HCT116 (cell line): ENCODE results near the gene OLA1. TPM values are rescaled to one million over a fixed set of nuclear protein-coding genes. Genes with fewer than 3 reads are reported as not detected.

ENCODE experiments used
- ATAC-seq: fragments of 200-7000 bp; cut with Tn5 transposase; 2 replicates; pipeline ENCODE4 v1.9.1; 2020; ENCODE audit warnings: mild to moderate bottlenecking, moderate library complexity
- BruUV-seq: library from RNA; stranded (reverse); fragments of 400-500 nt; replicated peaks from 2 replicates; lab custom pipeline; 2021; lab: Mats Ljungman, UMichigan
- CTCF ChIA-PET: fragments of 300-600 bp; sonication (Branson Sonifier 250); formaldehyde crosslinking; loops from one replicate; lab custom pipeline; 2021; ENCODE audit warnings: antibody characterized with exemption; lab: Charles Lee
- POLR2A ChIA-PET: fragments of 300-600, 350-600 bp; sonication (Branson Sonifier 250); formaldehyde crosslinking; loops from one replicate; lab custom pipeline; 2021; ENCODE audit warnings: antibody characterized with exemption; lab: Charles Lee
- RAD21 ChIA-PET, 2 experiments: fragments of 300-600 bp; sonication (Branson Sonifier 250); formaldehyde crosslinking; loops; one replicate each; lab custom pipeline; 2023; ENCODE audit warnings: low total read pairs in 2 of 2; ENCODE audit not compliant: uncharacterized antibody in 2 of 2, unreplicated experiment in 2 of 2, low non-redundant PET in 1 of 2; lab: Charles Lee
- DNase-seq: peaks from one replicate; pipeline ENCODE4 v3.0.0-alpha.2; 2010; ENCODE audit warnings: low read depth, low spot score
- H2AFZ ChIP-seq: fragments of 200-600 bp; shearing (Covaris generic), sonication (generic); 2 replicates; pipeline ENCODE4 v1.6.1; 2017; ENCODE audit warnings: low read depth, mixed run types, mixed read lengths, antibody characterized with exemption, low read length; ENCODE audit not compliant: poor library complexity, severe bottlenecking
- H3K27ac ChIP-seq: 2 replicates; pipeline ENCODE4 v1.5.1; 2012; ENCODE audit warnings: low read depth, low read length
- H3K27me3 ChIP-seq: fragments of 200-600 bp; sonication (generic); 2 replicates; pipeline ENCODE4 v1.6.1; 2016; ENCODE audit warnings: mixed run types, low read length, mixed read lengths; ENCODE audit not compliant: insufficient read depth
- H3K36me3 ChIP-seq, 2 experiments: fragments of 200-500 bp in 1 of 2; fragments of 200-600 bp in 1 of 2; sonication (Bioruptor generic) in 1 of 2; sonication (generic) in 1 of 2; 2 replicates each; pipeline versions ENCODE4 v1.5.1 to v1.6.1; 2014 to 2016; ENCODE audit warnings: low read length in 2 of 2, inconsistent platforms in 1 of 2, mixed read lengths in 1 of 2, mixed run types in 1 of 2; ENCODE audit not compliant: insufficient read depth in 2 of 2, control insufficient read depth in 1 of 2
- H3K4me1 ChIP-seq, 2 experiments: fragments of 200-600 bp in 1 of 2; sonication (generic) in 1 of 2; 2 replicates each; pipeline versions ENCODE4 v1.5.1 to v1.6.1; 2012 to 2017; ENCODE audit warnings: low read length in 2 of 2, inconsistent platforms in 1 of 2, mild to moderate bottlenecking in 1 of 2, mixed read lengths in 1 of 2, mixed run types in 1 of 2, moderate library complexity in 1 of 2; ENCODE audit not compliant: insufficient read depth in 2 of 2, control insufficient read depth in 1 of 2
- H3K4me2 ChIP-seq: fragments of 200-600 bp; sonication (generic); 2 replicates; pipeline ENCODE4 v1.6.1; 2017; ENCODE audit warnings: mixed run types, low read length, mixed read lengths
- H3K4me3 ChIP-seq, 2 experiments: fragments of 200-600 bp in 1 of 2; sonication (generic) in 1 of 2; replicated peaks in 1 of 2; 2 replicates each; pipeline ENCODE4 v1.5.1; 2011 to 2016; ENCODE audit warnings: low read length in 2 of 2, control low read depth in 1 of 2, low read depth in 1 of 2, mild to moderate bottlenecking in 1 of 2, mixed read lengths in 1 of 2, mixed run types in 1 of 2
- H3K79me2 ChIP-seq: fragments of 200-600 bp; sonication (generic); 2 replicates; pipeline ENCODE4 v1.6.1; 2017; ENCODE audit warnings: mild to moderate bottlenecking, mixed run types, low read length, moderate library complexity, mixed read lengths; ENCODE audit not compliant: insufficient read depth
- H3K9ac ChIP-seq: fragments of 200-600 bp; sonication (generic); 2 replicates; pipeline ENCODE4 v1.6.1; 2016; ENCODE audit warnings: low read length, mixed read lengths
- H3K9me2 ChIP-seq: fragments of 200-600 bp; sonication (generic), shearing (Covaris generic); 2 replicates; pipeline ENCODE4 v1.6.1; 2017; ENCODE audit warnings: mixed run types, mild to moderate bottlenecking, moderate library complexity; ENCODE audit not compliant: insufficient read depth
- H3K9me3 ChIP-seq, 2 experiments: fragments of 200-500 bp in 1 of 2; fragments of 200-600 bp in 1 of 2; sonication (Bioruptor generic) in 1 of 2; sonication (generic) in 1 of 2; 2 replicates each; pipeline ENCODE4 v1.6.1; 2014 to 2017; ENCODE audit warnings: low read length in 2 of 2, mixed read lengths in 2 of 2, inconsistent platforms in 1 of 2, low read depth in 1 of 2, mild to moderate bottlenecking in 1 of 2, mixed run types in 1 of 2, moderate library complexity in 1 of 2; ENCODE audit not compliant: control insufficient read depth in 1 of 2, insufficient read depth in 1 of 2
- H4K20me1 ChIP-seq: fragments of 200-600 bp; sonication (generic), shearing (Covaris generic); 2 replicates; pipeline ENCODE4 v1.6.1; 2017; ENCODE audit warnings: mixed run types, mild to moderate bottlenecking, moderate library complexity; ENCODE audit not compliant: insufficient read depth
- CBX3 ChIP-seq: IDR thresholded peaks from 2 replicates; pipeline ENCODE4 v1.6.1; 2012; ENCODE audit warnings: low read depth
- EGR1 ChIP-seq: IDR thresholded peaks from 2 replicates; pipeline ENCODE4 v1.6.1; 2012; ENCODE audit warnings: low read depth
- ELF1 ChIP-seq: IDR thresholded peaks from 2 replicates; pipeline ENCODE4 v1.6.1; 2012; ENCODE audit warnings: low read depth, borderline replicate concordance
- EZH2 ChIP-seq: fragments of 200-600 bp; sonication (generic); IDR thresholded peaks from 2 replicates; pipeline ENCODE4 v1.6.1; 2017; ENCODE audit warnings: antibody characterized with exemption, mixed run types
- FOSL1 ChIP-seq: IDR thresholded peaks from 2 replicates; pipeline ENCODE4 v1.6.1; 2012; ENCODE audit warnings: low read depth
- JUND ChIP-seq: IDR thresholded peaks from 2 replicates; pipeline ENCODE4 v1.6.1; 2012
- POLR2AphosphoS5 ChIP-seq: IDR thresholded peaks from 2 replicates; pipeline ENCODE4 v1.6.1; 2011; ENCODE audit warnings: mild to moderate bottlenecking, low read depth, low read length, moderate library complexity
- SIN3A ChIP-seq: IDR thresholded peaks from 2 replicates; pipeline ENCODE4 v1.6.1; 2012; ENCODE audit warnings: low read depth
- SP1 ChIP-seq: IDR thresholded peaks from 2 replicates; pipeline ENCODE4 v1.6.1; 2012; ENCODE audit warnings: low read depth
- TCF7L2 ChIP-seq: IDR thresholded peaks from 2 replicates; pipeline ENCODE4 v1.7.0; 2011; ENCODE audit warnings: borderline replicate concordance, inconsistent platforms; ENCODE audit not compliant: insufficient read depth, insufficient read length; ENCODE audit errors: extremely low read depth
- YY1 ChIP-seq: IDR thresholded peaks from 2 replicates; pipeline ENCODE4 v1.6.1; 2011; ENCODE audit warnings: low read length, low read depth, moderate library complexity, mild to moderate bottlenecking; ENCODE audit not compliant: insufficient replicate concordance; ENCODE audit errors: extremely low read depth
- ZNF274 ChIP-seq: fragments of 200-500 bp; sonication (Bioruptor generic); IDR thresholded peaks from 2 replicates; pipeline ENCODE4 v1.6.1; 2014; ENCODE audit warnings: mild to moderate bottlenecking, low read depth, low read length, inconsistent platforms
- intact Hi-C: fragments of 100-400 bp; cut with micrococcal nuclease; formaldehyde crosslinking; loops from 2 replicates; pipeline ENCODE4 v1.10.0; 2022
- total RNA-seq: library from RNA; stranded (reverse); gene quantifications from one replicate; pipeline ENCODE4 v1.2.1, GENCODE V29; 2021; ENCODE audit not compliant: unreplicated experiment
- TF ChIP-seq, protein P1 (sequence below): IDR thresholded peaks from 2 replicates; pipeline ENCODE4 v1.6.1; 2012
- TF ChIP-seq, protein P2 (sequence below): IDR thresholded peaks from 2 replicates; pipeline ENCODE4 v1.6.1; 2011; ENCODE audit warnings: mild to moderate bottlenecking, low read length, moderate library complexity; ENCODE audit not compliant: insufficient replicate concordance; ENCODE audit errors: extremely low read depth
- TF ChIP-seq, protein P3 (sequence below), 3 experiments: fragments of 200-600 bp in 1 of 3; sonication (generic) in 1 of 3; IDR thresholded peaks in 2 of 3; conservative IDR thresholded peaks in 1 of 3; 2 replicates each; pipeline ENCODE4 v1.5.1; 2012 to 2017; ENCODE audit warnings: low read depth in 2 of 3, low read length in 2 of 3, antibody characterized with exemption in 1 of 3, borderline replicate concordance in 1 of 3, control low read depth in 1 of 3, mild to moderate bottlenecking in 1 of 3, mixed read lengths in 1 of 3, mixed run types in 1 of 3, moderate library complexity in 1 of 3; ENCODE audit not compliant: insufficient read depth in 1 of 3
- TF ChIP-seq, protein P4 (sequence below): IDR thresholded peaks from 2 replicates; pipeline ENCODE4 v1.6.1; 2012; ENCODE audit warnings: low read depth

Gene OLA1
- total RNA-seq, 1 experiment from 2014 or later = 219 TPM

DNA sequence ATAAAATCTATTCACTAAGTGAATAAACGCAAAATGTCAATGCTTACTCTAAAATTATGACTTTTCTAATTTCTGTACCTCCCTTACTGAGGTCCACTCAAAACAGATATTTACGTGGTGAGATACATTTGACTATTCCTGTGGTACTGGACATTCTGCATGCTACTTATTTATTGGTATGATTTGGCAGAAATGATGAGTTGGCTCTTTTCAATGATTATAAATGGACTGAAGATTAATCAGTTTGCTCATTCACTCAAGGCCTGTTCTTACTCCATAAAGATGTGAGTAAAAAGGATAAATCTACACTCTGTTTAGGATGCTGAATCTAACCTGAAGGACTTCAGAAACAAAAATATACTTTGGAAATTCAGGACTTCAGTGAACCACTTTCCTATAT is 98.8 kb downstream of the OLA1 start:
- intact Hi-C loops = no loop called here
- H3K27ac ChIP-seq = no peak overlapping the region
- H4K20me1 ChIP-seq = peaks cover 5% of the 10 kb centered on the region; the same call in 1 of the 2 replicates
- ATAC-seq = no peak
- peaks cover 90% of the 10 kb centered on the region for H3K79me2 ChIP-seq
- peaks cover 4 to 9% of the 10 kb centered on the region in 2 experiments for H3K4me1 ChIP-seq
- CTCF ChIA-PET = no interaction called here
- no peaks in the 10 kb centered on the region for H3K36me3 ChIP-seq
- TF ChIP-seq YY1 = no peak
- TF ChIP-seq SP1 = no peak
- no peak for TF ChIP-seq EGR1
- TF ChIP-seq, protein P1, sequence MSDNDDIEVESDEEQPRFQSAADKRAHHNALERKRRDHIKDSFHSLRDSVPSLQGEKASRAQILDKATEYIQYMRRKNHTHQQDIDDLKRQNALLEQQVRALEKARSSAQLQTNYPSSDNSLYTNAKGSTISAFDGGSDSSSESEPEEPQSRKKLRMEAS = no peak
- TF ChIP-seq POLR2AphosphoS5 = no peak
- no peak for TF ChIP-seq JUND
- TF ChIP-seq CBX3 = no peak
- TF ChIP-seq SIN3A = no peak
- TF ChIP-seq ZNF274 = no peak
- TF ChIP-seq TCF7L2 = no peak
- TF ChIP-seq, protein P2, sequence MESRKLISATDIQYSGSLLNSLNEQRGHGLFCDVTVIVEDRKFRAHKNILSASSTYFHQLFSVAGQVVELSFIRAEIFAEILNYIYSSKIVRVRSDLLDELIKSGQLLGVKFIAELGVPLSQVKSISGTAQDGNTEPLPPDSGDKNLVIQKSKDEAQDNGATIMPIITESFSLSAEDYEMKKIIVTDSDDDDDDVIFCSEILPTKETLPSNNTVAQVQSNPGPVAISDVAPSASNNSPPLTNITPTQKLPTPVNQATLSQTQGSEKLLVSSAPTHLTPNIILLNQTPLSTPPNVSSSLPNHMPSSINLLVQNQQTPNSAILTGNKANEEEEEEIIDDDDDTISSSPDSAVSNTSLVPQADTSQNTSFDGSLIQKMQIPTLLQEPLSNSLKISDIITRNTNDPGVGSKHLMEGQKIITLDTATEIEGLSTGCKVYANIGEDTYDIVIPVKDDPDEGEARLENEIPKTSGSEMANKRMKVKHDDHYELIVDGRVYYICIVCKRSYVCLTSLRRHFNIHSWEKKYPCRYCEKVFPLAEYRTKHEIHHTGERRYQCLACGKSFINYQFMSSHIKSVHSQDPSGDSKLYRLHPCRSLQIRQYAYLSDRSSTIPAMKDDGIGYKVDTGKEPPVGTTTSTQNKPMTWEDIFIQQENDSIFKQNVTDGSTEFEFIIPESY = no peak
- TF ChIP-seq FOSL1 = no peak
- no peak for TF ChIP-seq EZH2
- TF ChIP-seq, protein P3, sequence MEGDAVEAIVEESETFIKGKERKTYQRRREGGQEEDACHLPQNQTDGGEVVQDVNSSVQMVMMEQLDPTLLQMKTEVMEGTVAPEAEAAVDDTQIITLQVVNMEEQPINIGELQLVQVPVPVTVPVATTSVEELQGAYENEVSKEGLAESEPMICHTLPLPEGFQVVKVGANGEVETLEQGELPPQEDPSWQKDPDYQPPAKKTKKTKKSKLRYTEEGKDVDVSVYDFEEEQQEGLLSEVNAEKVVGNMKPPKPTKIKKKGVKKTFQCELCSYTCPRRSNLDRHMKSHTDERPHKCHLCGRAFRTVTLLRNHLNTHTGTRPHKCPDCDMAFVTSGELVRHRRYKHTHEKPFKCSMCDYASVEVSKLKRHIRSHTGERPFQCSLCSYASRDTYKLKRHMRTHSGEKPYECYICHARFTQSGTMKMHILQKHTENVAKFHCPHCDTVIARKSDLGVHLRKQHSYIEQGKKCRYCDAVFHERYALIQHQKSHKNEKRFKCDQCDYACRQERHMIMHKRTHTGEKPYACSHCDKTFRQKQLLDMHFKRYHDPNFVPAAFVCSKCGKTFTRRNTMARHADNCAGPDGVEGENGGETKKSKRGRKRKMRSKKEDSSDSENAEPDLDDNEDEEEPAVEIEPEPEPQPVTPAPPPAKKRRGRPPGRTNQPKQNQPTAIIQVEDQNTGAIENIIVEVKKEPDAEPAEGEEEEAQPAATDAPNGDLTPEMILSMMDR (IDR thresholded peaks at IDR 0.05 in 2 of 3, conservative IDR thresholded peaks at IDR 0.05 in 1 of 3; ENCODE audit: borderline replicate concordance in 1 of 3, insufficient read depth in 1 of 3, low read depth in 2 of 3, low read length in 2 of 3) = no peak
- no peak for TF ChIP-seq ELF1
- TF ChIP-seq, protein P4, sequence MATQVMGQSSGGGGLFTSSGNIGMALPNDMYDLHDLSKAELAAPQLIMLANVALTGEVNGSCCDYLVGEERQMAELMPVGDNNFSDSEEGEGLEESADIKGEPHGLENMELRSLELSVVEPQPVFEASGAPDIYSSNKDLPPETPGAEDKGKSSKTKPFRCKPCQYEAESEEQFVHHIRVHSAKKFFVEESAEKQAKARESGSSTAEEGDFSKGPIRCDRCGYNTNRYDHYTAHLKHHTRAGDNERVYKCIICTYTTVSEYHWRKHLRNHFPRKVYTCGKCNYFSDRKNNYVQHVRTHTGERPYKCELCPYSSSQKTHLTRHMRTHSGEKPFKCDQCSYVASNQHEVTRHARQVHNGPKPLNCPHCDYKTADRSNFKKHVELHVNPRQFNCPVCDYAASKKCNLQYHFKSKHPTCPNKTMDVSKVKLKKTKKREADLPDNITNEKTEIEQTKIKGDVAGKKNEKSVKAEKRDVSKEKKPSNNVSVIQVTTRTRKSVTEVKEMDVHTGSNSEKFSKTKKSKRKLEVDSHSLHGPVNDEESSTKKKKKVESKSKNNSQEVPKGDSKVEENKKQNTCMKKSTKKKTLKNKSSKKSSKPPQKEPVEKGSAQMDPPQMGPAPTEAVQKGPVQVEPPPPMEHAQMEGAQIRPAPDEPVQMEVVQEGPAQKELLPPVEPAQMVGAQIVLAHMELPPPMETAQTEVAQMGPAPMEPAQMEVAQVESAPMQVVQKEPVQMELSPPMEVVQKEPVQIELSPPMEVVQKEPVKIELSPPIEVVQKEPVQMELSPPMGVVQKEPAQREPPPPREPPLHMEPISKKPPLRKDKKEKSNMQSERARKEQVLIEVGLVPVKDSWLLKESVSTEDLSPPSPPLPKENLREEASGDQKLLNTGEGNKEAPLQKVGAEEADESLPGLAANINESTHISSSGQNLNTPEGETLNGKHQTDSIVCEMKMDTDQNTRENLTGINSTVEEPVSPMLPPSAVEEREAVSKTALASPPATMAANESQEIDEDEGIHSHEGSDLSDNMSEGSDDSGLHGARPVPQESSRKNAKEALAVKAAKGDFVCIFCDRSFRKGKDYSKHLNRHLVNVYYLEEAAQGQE = no peak
- no peak for DNase-seq
- H3K9me3 ChIP-seq = no peaks in the 10 kb centered on the region
- no peak overlapping the region for H3K4me2 ChIP-seq
- RAD21 ChIA-PET = no interaction called here
- POLR2A ChIA-PET = no interaction called here
- no peak overlapping the region for H2AFZ ChIP-seq
- H3K4me3 ChIP-seq = no peak overlapping the region
- no peak overlapping the region for H3K9ac ChIP-seq
- no peaks in the 10 kb centered on the region for H3K9me2 ChIP-seq
- H3K27me3 ChIP-seq = no peaks in the 10 kb centered on the region
- BruUV-seq = no TSS peak
